ENCODE data around the gene SBNO1.
"Not testable (repeated sequence)": the region's sequence is repeated elsewhere in the genome, so short reads cannot be mapped to it uniquely, and the experiment has no call there.

The SBNO1 gene

DNA sequence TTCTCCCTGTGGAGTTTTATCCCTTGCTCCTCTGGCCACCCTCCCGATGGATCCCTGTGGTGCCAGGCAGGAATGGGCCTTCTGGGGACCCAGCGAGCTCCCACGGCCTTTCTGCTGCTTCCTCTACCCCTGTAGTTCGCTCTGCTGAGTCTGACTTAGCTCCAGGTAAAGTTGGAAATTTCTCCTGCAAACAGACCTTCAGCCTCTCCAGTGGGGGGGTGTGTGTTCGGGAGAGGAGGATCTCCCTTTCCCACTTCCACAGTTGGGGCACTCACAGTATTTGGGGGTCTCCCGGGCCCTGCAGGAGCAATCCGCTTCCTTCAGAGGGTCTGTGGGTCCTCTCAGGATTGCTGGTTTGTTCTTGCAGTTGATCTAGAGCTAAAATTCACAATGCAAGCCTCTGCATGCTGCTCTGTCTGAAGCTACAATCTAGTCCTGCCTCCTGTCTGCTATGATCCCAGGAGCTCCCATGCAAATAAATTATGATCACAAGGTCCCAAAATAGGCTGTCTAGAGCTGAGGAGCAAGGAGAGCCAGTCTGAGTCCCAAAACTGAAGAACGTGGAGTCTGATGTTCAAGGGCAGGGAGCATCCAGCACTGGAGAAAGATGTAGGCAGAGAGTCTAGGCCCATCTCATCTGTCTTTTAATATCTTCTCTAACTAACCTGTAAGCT is 113.1 kb downstream of the SBNO1 start:
- H3K4me3 ChIP-seq (ENCODE audit: control insufficient read depth, low read depth, low read length): no peak overlapping the region
- DNase-seq (ENCODE audit: low read depth): no peak
- TF ChIP-seq, protein P1, sequence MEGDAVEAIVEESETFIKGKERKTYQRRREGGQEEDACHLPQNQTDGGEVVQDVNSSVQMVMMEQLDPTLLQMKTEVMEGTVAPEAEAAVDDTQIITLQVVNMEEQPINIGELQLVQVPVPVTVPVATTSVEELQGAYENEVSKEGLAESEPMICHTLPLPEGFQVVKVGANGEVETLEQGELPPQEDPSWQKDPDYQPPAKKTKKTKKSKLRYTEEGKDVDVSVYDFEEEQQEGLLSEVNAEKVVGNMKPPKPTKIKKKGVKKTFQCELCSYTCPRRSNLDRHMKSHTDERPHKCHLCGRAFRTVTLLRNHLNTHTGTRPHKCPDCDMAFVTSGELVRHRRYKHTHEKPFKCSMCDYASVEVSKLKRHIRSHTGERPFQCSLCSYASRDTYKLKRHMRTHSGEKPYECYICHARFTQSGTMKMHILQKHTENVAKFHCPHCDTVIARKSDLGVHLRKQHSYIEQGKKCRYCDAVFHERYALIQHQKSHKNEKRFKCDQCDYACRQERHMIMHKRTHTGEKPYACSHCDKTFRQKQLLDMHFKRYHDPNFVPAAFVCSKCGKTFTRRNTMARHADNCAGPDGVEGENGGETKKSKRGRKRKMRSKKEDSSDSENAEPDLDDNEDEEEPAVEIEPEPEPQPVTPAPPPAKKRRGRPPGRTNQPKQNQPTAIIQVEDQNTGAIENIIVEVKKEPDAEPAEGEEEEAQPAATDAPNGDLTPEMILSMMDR (IDR thresholded peaks at IDR 0.05; ENCODE audit: control insufficient read depth, insufficient read depth, low read depth, low read length, missing control alignments): no peak

DNA sequence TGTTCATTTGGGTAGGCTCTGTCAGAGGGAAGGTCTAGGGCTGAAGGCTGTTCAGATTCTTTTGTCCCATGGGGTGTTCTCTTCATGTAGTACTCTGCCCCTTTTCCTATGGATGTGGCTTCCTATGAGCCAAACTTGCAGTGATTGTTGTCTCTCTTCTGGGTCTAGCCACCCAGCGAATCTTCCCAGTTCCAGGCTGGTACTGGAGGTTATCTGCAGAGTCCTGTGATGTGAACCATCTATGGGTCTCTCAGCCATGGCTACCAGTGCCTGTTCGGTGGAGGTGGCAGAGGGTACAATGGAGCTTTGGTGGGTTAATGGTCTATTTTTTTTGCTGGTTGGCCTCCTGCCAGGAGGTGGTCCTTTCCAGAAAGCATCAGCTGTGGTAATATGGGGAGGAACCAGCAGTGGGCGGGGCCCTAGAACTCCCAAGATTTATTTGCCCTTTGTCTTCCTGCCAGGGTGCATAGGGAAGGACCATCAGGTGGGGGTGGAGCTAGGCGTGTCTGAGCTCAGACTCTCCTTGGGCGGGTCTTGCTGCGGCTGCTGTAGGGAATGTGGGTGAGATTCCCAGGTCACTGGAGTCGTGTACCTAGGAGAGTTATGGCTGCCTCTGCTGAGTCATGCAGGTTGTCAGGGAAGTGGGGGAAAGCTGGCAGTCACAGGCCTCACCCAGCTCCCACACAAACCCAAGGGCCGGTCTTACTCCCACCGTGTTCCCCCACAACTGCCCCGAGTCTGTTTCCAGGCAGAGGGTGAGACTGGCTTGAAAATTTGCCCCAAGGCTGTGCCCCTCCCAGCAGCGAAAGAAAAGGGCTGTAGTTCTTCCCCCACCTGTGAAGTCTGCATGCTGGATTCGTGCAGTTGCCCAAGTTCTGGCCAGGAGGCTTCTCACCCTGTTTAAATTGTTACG is 113.9 kb downstream of the SBNO1 start:
- TF ChIP-seq, protein P1 (IDR thresholded peaks at IDR 0.05; ENCODE audit: control insufficient read depth, insufficient read depth, low read depth, low read length, missing control alignments): no peak
- DNase-seq (ENCODE audit: low read depth): no peak
- H3K4me3 ChIP-seq (ENCODE audit: control insufficient read depth, low read depth, low read length): no peak overlapping the region

DNA sequence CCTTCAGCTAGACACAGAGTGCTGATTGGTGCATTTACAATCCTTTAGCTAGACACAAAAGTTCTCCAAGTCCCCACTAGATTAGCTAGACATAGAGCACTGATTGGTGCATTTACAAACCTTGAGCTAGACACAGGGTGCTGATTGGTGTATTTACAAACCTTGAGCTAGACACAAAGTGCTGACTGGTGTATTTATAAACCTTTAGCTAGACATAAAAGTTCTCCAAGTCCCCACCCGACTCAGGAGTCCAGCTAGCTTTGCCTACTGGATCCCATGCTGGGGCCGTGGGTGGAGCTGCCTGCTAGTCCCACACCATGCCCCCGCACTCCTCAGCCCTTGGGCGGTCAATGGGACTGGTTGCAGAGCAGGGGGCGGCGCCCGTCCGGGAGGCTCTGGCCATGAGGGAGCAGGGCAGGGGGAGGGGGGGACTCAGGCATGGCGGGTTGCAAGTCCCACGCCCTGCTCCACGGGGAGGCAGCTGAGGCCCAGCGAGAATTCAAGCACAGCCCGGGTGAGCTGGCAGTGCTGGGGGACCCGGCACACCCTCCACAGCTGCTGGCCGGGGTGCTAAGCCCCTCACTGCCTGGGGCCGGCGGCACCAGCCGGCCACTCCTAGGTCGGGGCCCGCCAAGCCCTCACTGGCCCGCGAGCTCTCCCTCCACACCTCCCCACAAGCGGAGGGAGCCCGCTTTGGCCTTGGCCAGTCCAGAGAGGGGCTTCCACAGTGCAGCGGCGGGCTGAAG is 115.5 kb downstream of the SBNO1 start:
- DNase-seq (ENCODE audit: low read depth); H3K4me3 ChIP-seq (ENCODE audit: control insufficient read depth, low read depth, low read length): not testable (repeated sequence)

- H3K4me3 ChIP-seq (ENCODE audit: control insufficient read depth, low read depth, low read length); DNase-seq (ENCODE audit: low read depth): not testable (repeated sequence)
These were observed 116.5 kb downstream of the SBNO1 start for GRCh38 chr12:123248129-123248528.

GRCh38 chr12:123245678-123246077 is 119.0 kb downstream of the SBNO1 start:
- no peak for DNase-seq (ENCODE audit: low read depth)
- TF ChIP-seq, protein P1 (IDR thresholded peaks at IDR 0.05; ENCODE audit: control insufficient read depth, insufficient read depth, low read depth, low read length, missing control alignments): no peak
- no peak overlapping the region for H3K4me3 ChIP-seq (ENCODE audit: control insufficient read depth, low read depth, low read length)

DNA sequence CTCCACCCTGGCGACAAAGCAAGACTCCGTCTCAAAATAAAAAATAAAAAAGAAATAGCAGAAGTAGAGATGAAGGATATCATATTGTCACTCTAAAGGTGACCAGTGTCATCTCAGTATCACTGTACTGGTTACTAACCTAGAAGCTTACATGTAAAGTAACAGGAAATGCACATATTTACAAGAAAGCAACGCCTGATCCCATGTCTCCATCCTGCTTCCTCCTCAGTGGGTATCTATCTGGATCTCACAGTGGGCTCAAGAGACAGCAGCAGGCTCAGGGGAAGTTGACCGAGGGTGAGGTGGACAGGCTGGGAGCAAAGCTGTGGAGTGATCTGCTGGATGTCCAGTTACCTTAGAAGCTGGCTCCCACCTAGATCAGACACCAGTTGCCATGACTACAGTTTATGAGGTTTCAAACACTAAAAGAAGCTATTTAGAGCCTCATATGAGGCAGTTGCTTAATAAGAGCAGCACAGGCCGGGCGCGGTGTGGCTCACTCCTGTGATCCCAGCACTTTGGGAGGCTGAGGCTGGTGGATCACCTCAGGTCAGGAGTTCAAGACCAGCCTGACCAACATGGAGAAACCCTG is 120.9 kb downstream of the SBNO1 start:
- no peak for DNase-seq (ENCODE audit: low read depth)
- TF ChIP-seq, protein P1 (IDR thresholded peaks at IDR 0.05; ENCODE audit: control insufficient read depth, insufficient read depth, low read depth, low read length, missing control alignments): no peak
- H3K4me3 ChIP-seq (ENCODE audit: control insufficient read depth, low read depth, low read length): no peak overlapping the region

DNA sequence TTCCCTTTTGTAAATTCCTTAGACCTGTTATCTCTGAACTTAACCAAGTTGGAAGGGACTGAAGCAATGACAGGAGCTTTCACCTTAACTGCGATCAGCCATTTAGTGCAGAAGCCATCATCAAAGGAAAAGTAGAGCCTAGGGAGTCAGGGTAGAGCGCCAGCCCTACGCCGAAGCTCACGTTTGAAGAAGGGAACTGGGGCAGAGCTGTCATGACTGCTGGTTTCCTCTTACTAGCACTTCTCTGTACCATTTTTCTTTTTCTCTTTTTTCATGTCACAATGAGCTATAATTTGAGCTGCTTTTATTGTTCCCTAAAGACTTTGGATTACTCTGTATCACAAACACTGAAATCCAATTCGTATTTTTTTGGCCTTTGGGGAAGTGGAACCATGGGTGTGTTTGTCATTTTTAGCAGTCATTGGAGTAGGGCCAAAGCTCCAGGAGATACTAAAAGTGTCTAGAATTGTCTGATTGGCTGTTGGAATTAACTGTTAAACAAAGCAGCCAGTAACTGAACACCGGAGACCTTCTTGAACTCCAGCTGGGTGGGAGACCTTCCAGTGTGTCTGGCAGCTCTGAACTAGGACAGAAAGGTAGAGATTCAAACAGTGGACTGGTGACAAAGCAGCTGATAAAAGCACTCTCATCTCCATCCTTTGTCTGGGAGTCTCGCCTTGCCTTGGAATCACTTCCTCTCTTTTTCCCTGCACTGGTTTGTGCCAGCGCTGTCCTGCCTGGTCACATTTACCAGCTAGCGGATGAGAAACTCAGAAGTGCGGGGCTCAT is 122.3 kb downstream of the SBNO1 start:
- no peak for DNase-seq (ENCODE audit: low read depth)
- TF ChIP-seq, protein P1 (IDR thresholded peaks at IDR 0.05; ENCODE audit: control insufficient read depth, insufficient read depth, low read depth, low read length, missing control alignments): no peak
- H3K4me3 ChIP-seq (ENCODE audit: control insufficient read depth, low read depth, low read length): no peak overlapping the region
